Esophagus muscularis mucosa (tissue), 4 donors: Measurements from ENCODE around the gene MNAT1. TPM values are rescaled to one million over a fixed set of nuclear protein-coding genes. Genes with fewer than 3 reads are reported as not detected.

Experiments used
- DNase-seq: peaks from one replicate; pipeline ENCODE4 v3.0.0-alpha.2; 2017; ENCODE audit errors: extremely low spot score
- H3K27ac ChIP-seq, 4 donors: fragments of 200-600 bp; sonication (generic); replicated peaks in 1 of 4; 1 replicate in 3 of 4; 2 replicates in 1 of 4; pipeline ENCODE4 v1.5.1; 2016 to 2019; ENCODE audit warnings: mild to moderate bottlenecking in 1 of 4
- H3K27me3 ChIP-seq, 4 donors: fragments of 200-600 bp; sonication (generic); one replicate each; pipeline versions ENCODE4 v1.5.1 to v1.6.0; 2016 to 2019
- H3K36me3 ChIP-seq, 4 donors: fragments of 200-600 bp; sonication (generic); one replicate each; pipeline ENCODE4 v1.5.1; 2016 to 2019
- H3K4me1 ChIP-seq, 4 donors: fragments of 200-600 bp; sonication (generic); one replicate each; pipeline ENCODE4 v1.5.1; 2016 to 2019
- H3K4me3 ChIP-seq, 4 donors: fragments of 200-600 bp; sonication (generic); 1 replicate in 2 of 4; 2 replicates in 2 of 4; pipeline ENCODE4 v1.5.1; 2016 to 2019; ENCODE audit warnings: mild to moderate bottlenecking in 4 of 4, moderate library complexity in 1 of 4
- H3K9me3 ChIP-seq, 4 donors: fragments of 200-600 bp; sonication (generic); 1 replicate in 3 of 4; 2 replicates in 1 of 4; pipeline ENCODE4 v1.5.1; 2016 to 2019
- EP300 ChIP-seq: sonication (generic); formaldehyde crosslinking; IDR thresholded peaks from one replicate; pipeline ENCODE4 v1.6.1; 2017; ENCODE audit warnings: antibody characterized with exemption
- POLR2A ChIP-seq: fragments of 450-650 bp; IDR thresholded peaks from one replicate; pipeline ENCODE4 v1.6.1; 2017; ENCODE audit warnings: antibody characterized with exemption, moderate library complexity, mild to moderate bottlenecking, low read depth
- POLR2AphosphoS5 ChIP-seq, 2 donors: sonication (generic); formaldehyde crosslinking; IDR thresholded peaks; one replicate each; pipeline ENCODE4 v1.6.1; 2017; ENCODE audit warnings: antibody characterized with exemption in 2 of 2
- WGBS: methylation state at CpG from one replicate; pipeline ENCODE4 v1.1.5; 2018; 5-methylcytosine and 5-hydroxymethylcytosine counted together
- intact Hi-C: fragments of 100-400 bp; cut with DNase I; formaldehyde crosslinking; loops from one replicate; pipeline ENCODE4 v1.15.1; 2023
- small RNA-seq, 3 donors: library from RNA; depleted of rRNA; stranded (forward); fragments of <200 nt; gene quantifications; one replicate each; pipeline ENCODE3, GENCODE V24; 2016
- total RNA-seq, 4 donors: library from RNA; depleted of rRNA; stranded (reverse); fragments of >200 nt; gene quantifications; one replicate each; pipeline versions ENCODE4 v1.1.0 to v1.2.1, GENCODE V29; 2016
- TF ChIP-seq, protein P1 (sequence below), 3 experiments: fragments of 200-600 bp in 2 of 3; fragments of 450-650 bp in 1 of 3; sonication (generic) in 2 of 3; IDR thresholded peaks; one replicate each; pipeline ENCODE4 v1.5.1; 2017 to 2019; ENCODE audit warnings: antibody characterized with exemption in 3 of 3, mild to moderate bottlenecking in 2 of 3, moderate library complexity in 1 of 3

Gene MNAT1
- total RNA-seq, 4 donors from 2014 or later = 34.9 to 48.2 (median 38.1) TPM

DNA sequence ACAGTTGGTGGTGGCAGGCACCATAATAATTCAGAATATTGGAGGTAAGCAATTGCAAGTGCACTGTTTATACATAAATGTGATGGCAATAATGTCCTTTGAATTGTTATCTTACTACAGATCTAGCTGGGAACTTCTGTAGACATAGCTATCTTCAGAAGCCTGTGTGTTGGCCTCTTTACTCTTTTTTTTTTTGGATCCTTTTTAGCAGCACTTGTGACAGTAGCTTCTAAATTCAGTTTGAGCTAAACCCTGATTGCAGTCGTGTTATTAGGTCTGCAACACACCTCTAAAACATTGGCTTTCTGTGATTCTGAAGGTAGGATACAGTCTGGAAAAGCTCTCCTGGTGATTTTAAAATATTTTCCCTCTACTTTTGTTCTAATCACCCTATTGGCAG is 285.0 kb downstream of the MNAT1 start:
- Histone ChIP-seq H3K4me3 (no peak overlapping the region), H3K27ac (no peak overlapping the region), H3K36me3 (peaks cover 0 to 4% (median 0%) of the 10 kb centered on the region in 4 donors), H3K4me1 (no peaks in the 10 kb centered on the region), H3K9me3 (peaks cover 0 to 8% (median 2%) of the 10 kb centered on the region in 4 donors), H3K27me3 (no peaks in the 10 kb centered on the region)
- intact Hi-C loops = no loop called here
- TF ChIP-seq EP300 (no peak), POLR2A (no peak), POLR2AphosphoS5 (IDR thresholded peaks at IDR 0.05) (no peak)
- TF ChIP-seq, protein P1, sequence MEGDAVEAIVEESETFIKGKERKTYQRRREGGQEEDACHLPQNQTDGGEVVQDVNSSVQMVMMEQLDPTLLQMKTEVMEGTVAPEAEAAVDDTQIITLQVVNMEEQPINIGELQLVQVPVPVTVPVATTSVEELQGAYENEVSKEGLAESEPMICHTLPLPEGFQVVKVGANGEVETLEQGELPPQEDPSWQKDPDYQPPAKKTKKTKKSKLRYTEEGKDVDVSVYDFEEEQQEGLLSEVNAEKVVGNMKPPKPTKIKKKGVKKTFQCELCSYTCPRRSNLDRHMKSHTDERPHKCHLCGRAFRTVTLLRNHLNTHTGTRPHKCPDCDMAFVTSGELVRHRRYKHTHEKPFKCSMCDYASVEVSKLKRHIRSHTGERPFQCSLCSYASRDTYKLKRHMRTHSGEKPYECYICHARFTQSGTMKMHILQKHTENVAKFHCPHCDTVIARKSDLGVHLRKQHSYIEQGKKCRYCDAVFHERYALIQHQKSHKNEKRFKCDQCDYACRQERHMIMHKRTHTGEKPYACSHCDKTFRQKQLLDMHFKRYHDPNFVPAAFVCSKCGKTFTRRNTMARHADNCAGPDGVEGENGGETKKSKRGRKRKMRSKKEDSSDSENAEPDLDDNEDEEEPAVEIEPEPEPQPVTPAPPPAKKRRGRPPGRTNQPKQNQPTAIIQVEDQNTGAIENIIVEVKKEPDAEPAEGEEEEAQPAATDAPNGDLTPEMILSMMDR (IDR thresholded peaks at IDR 0.05) = no peak
- DNase-seq = no peak
- 77% methylated on average over 1 of the region's 1 CpG for WGBS

Small RNAs within 50 kb of the gene (small RNA-seq; reads per million reads assigned to genes)
- gene RNU6-398P = 0 reads per million in 3 donors

Other genes with a start within 250 kb of the MNAT1 start
- gene C14orf39, start 248.7 kb upstream of the MNAT1 start, total RNA-seq = 1 to 10 TPM in 1 of 4 donors, under 1 TPM in 2, not detected in 1; 0.29 to 3.7 (median 0.50) TPM
- gene SIX6, start 225.6 kb upstream of the MNAT1 start, total RNA-seq = not detected
- under 1 TPM; 0.42 to 0.58 (median 0.48) TPM for gene SIX1, start 85.3 kb upstream of the MNAT1 start, total RNA-seq
- 1 to 10 TPM; 1.7 to 4.2 (median 2.7) TPM for gene SIX4, start 10.4 kb upstream of the MNAT1 start, total RNA-seq
- gene TRMT5, start 246.3 kb downstream of the MNAT1 start, total RNA-seq = 10 to 100 TPM in 2 of 4 donors, 1 to 10 TPM in 2; 8.6 to 12.0 (median 9.4) TPM
- 10 to 100 TPM; 11.1 to 19.1 (median 12.0) TPM for gene SLC38A6, start 246.5 kb downstream of the MNAT1 start, total RNA-seq